A673 (cell line): ENCODE measurements around the gene ANXA5. TPM values are rescaled to one million over a fixed set of nuclear protein-coding genes. Genes with fewer than 3 reads are reported as not detected.

Experiments
- BruUV-seq: library from RNA; stranded (reverse); fragments of 400-500 nt; replicated peaks from 2 replicates; lab custom pipeline; 2021; lab: Mats Ljungman, UMichigan
- CTCF ChIA-PET: fragments of 300-600 bp; sonication (Branson Sonifier 250); formaldehyde crosslinking; loops from one replicate; lab custom pipeline; 2022; ENCODE audit warnings: antibody characterized with exemption; lab: Charles Lee
- POLR2A ChIA-PET: fragments of 300-600 bp; sonication (Branson Sonifier 250); formaldehyde crosslinking; loops from one replicate; lab custom pipeline; 2022; ENCODE audit warnings: antibody characterized with exemption; ENCODE audit not compliant: low non-redundant PET; lab: Charles Lee
- DNase-seq: peaks from one replicate; pipeline ENCODE4 v3.0.0-alpha.2; 2015; ENCODE audit warnings: low spot score
- H3K27ac ChIP-seq: fragments of 200-600 bp; sonication (generic); 2 replicates; pipeline ENCODE4 v1.5.1; 2016; ENCODE audit warnings: mixed run types, low read depth, mild to moderate bottlenecking, mixed read lengths, antibody characterized with exemption, low read length; ENCODE audit not compliant: poor library complexity, severe bottlenecking
- H3K27me3 ChIP-seq: fragments of 200-600 bp; sonication (generic); replicated peaks from 2 replicates; pipeline ENCODE4 v1.6.1; 2017; ENCODE audit warnings: mixed run types, low read depth, mild to moderate bottlenecking, mixed read lengths, antibody characterized with exemption, low read length; ENCODE audit not compliant: insufficient read depth, poor library complexity
- H3K36me3 ChIP-seq: fragments of 200-600 bp; sonication (generic); 2 replicates; pipeline ENCODE4 v1.6.1; 2016; ENCODE audit warnings: mixed run types, mild to moderate bottlenecking, mixed read lengths, antibody characterized with exemption, low read length; ENCODE audit not compliant: insufficient read depth, poor library complexity, severe bottlenecking
- H3K4me1 ChIP-seq: fragments of 200-600 bp; sonication (generic); 2 replicates; pipeline ENCODE4 v1.6.1; 2017; ENCODE audit warnings: mixed run types, mild to moderate bottlenecking, mixed read lengths, antibody characterized with exemption, low read length; ENCODE audit not compliant: insufficient read depth, poor library complexity, severe bottlenecking
- H3K4me3 ChIP-seq: fragments of 200-600 bp; sonication (generic); 2 replicates; pipeline ENCODE4 v1.5.1; 2016; ENCODE audit warnings: low read depth, mixed run types, mild to moderate bottlenecking, mixed read lengths, low read length; ENCODE audit not compliant: poor library complexity, severe bottlenecking
- H3K9me3 ChIP-seq: fragments of 200-600 bp; sonication (generic); 2 replicates; pipeline ENCODE4 v1.6.1; 2016; ENCODE audit warnings: mixed run types, low read depth, mild to moderate bottlenecking, mixed read lengths, antibody characterized with exemption, low read length; ENCODE audit not compliant: poor library complexity, severe bottlenecking
- CTCF ChIP-seq: fragments of 300-800, 200-600 bp; sonication (generic); conservative IDR thresholded peaks from 2 replicates; pipeline ENCODE4 v1.5.1; 2017; ENCODE audit warnings: low read depth, mild to moderate bottlenecking, antibody characterized with exemption, low read length, moderate library complexity, mixed read lengths
- EZH2 ChIP-seq: fragments of 200-600 bp; sonication (generic); IDR thresholded peaks from 2 replicates; pipeline ENCODE4 v1.6.1; 2017; ENCODE audit warnings: borderline replicate concordance, low read depth, mild to moderate bottlenecking, mixed read lengths, antibody characterized with exemption, low read length; ENCODE audit not compliant: poor library complexity, severe bottlenecking
- intact Hi-C: fragments of 100-400 bp; cut with micrococcal nuclease; formaldehyde crosslinking; loops from one replicate; pipeline ENCODE4 v1.10.0; 2022; ENCODE audit not compliant: unreplicated experiment
- total RNA-seq: library from RNA; stranded (reverse); gene quantifications from 2 replicates; pipeline ENCODE4 v1.2.3, GENCODE V29; 2021

ANXA5 gene
- total RNA-seq, 1 experiment from 2014 or later = 389 TPM

GRCh38 chr4:121653986-121654385, 42.8 kb downstream of the ANXA5 start:
- Histone ChIP-seq H3K27ac (no peak overlapping the region), H3K27me3 (no peaks in the 10 kb centered on the region), H3K36me3 (no peaks in the 10 kb centered on the region), H3K9me3 (no peaks in the 10 kb centered on the region), H3K4me1 (peaks cover 10% of the 10 kb centered on the region), H3K4me3 (no peak overlapping the region)
- ChIA-PET POLR2A (no interaction called here), CTCF (no interaction called here)
- intact Hi-C loops = no loop called here
- BruUV-seq = no TSS peak
- no peak for DNase-seq
- TF ChIP-seq CTCF = no peak
- no peak for TF ChIP-seq EZH2

- no peaks in the 10 kb centered on the region for H3K36me3 ChIP-seq
- no TSS peak for BruUV-seq
Measured at GRCh38 chr4:121653214-121653613, 43.6 kb downstream of the ANXA5 start.

GRCh38 chr4:121651597-121651996, 45.2 kb downstream of the ANXA5 start:
- intact Hi-C loops = no loop called here
- no TSS peak for BruUV-seq
- CTCF ChIA-PET = no interaction called here
- H3K9me3 ChIP-seq = no peaks in the 10 kb centered on the region
- no peaks in the 10 kb centered on the region for H3K27me3 ChIP-seq
- H3K4me3 ChIP-seq = no peak overlapping the region
- DNase-seq = no peak
- H3K36me3 ChIP-seq = no peaks in the 10 kb centered on the region
- H3K27ac ChIP-seq = no peak overlapping the region
- H3K4me1 ChIP-seq = peaks cover 9% of the 10 kb centered on the region
- POLR2A ChIA-PET = no interaction called here
- TF ChIP-seq EZH2 (no peak), CTCF (no peak)

More at GRCh38 chr4:121653214-121653613, 43.6 kb downstream of the ANXA5 start:
- H3K9me3 ChIP-seq = no peaks in the 10 kb centered on the region
- CTCF ChIA-PET = no interaction called here
- no peak overlapping the region for H3K27ac ChIP-seq
- intact Hi-C loops = no loop called here
- no peaks in the 10 kb centered on the region for H3K27me3 ChIP-seq
- no peak for TF ChIP-seq CTCF
- TF ChIP-seq EZH2 = no peak
- DNase-seq = no peak
- POLR2A ChIA-PET = no interaction called here
- H3K4me1 ChIP-seq = peaks cover 10% of the 10 kb centered on the region
- no peak overlapping the region for H3K4me3 ChIP-seq
